Tibial nerve (tissue), 4 donors: ENCODE results near the gene MIEF1. TPM values are rescaled to one million over a fixed set of nuclear protein-coding genes. Genes with fewer than 3 reads are reported as not detected.

Experiments used
- DNase-seq, 2 donors: peaks; one replicate each; pipeline ENCODE4 v3.0.0-alpha.2; 2019; ENCODE audit warnings: low spot score in 2 of 2
- H3K27ac ChIP-seq, 4 donors: fragments of 200-600 bp; sonication (generic) in 3 of 4; one replicate each; pipeline ENCODE4 v1.5.1; 2017 to 2019; ENCODE audit warnings: mild to moderate bottlenecking in 1 of 4
- H3K27me3 ChIP-seq, 2 donors: fragments of 200-600 bp; sonication (generic) in 1 of 2; one replicate each; pipeline versions ENCODE4 v1.5.1 to v1.6.0; 2017 to 2019
- H3K36me3 ChIP-seq, 3 donors: fragments of 200-600 bp; sonication (generic); one replicate each; pipeline ENCODE4 v1.5.1; 2018 to 2019
- H3K4me1 ChIP-seq, 4 donors: fragments of 200-600 bp; sonication (generic) in 3 of 4; one replicate each; pipeline ENCODE4 v1.5.1; 2017 to 2019
- H3K4me3 ChIP-seq, 4 donors: fragments of 200-600 bp; sonication (generic) in 3 of 4; one replicate each; pipeline ENCODE4 v1.5.1; 2017 to 2019; ENCODE audit warnings: mild to moderate bottlenecking in 1 of 4, moderate library complexity in 1 of 4
- H3K9me3 ChIP-seq, 4 donors: fragments of 200-600 bp; sonication (generic) in 3 of 4; one replicate each; pipeline ENCODE4 v1.5.1; 2017 to 2019
- EP300 ChIP-seq, 2 donors: sonication (generic); formaldehyde crosslinking; IDR thresholded peaks; one replicate each; pipeline ENCODE4 v1.6.1; 2017; ENCODE audit warnings: antibody characterized with exemption in 2 of 2, mild to moderate bottlenecking in 1 of 2
- POLR2A ChIP-seq, 2 donors: fragments of 450-650 bp; IDR thresholded peaks; one replicate each; pipeline ENCODE4 v1.6.1; 2017; ENCODE audit warnings: antibody characterized with exemption in 2 of 2, mild to moderate bottlenecking in 2 of 2, moderate library complexity in 2 of 2
- WGBS, 2 donors: methylation state at CpG; one replicate each; pipeline ENCODE4 v1.1.5; 2018; 5-methylcytosine and 5-hydroxymethylcytosine counted together
- total RNA-seq, 4 donors: library from RNA; depleted of rRNA; stranded (reverse); fragments of >200 nt; gene quantifications; one replicate each; pipeline ENCODE4 v1.1.0, GENCODE V29; 2016
- TF ChIP-seq, protein P1 (sequence below), 5 experiments: fragments of 200-600 bp in 3 of 5; fragments of 450-650 bp in 2 of 5; sonication (generic) in 3 of 5; IDR thresholded peaks; one replicate each; pipeline ENCODE4 v1.5.1; 2016 to 2019; ENCODE audit warnings: antibody characterized with exemption in 5 of 5, mild to moderate bottlenecking in 3 of 5, moderate library complexity in 2 of 5

The MIEF1 gene
- total RNA-seq, 4 donors from 2014 or later, result 18.0 to 38.2 (median 26.9) TPM

DNA sequence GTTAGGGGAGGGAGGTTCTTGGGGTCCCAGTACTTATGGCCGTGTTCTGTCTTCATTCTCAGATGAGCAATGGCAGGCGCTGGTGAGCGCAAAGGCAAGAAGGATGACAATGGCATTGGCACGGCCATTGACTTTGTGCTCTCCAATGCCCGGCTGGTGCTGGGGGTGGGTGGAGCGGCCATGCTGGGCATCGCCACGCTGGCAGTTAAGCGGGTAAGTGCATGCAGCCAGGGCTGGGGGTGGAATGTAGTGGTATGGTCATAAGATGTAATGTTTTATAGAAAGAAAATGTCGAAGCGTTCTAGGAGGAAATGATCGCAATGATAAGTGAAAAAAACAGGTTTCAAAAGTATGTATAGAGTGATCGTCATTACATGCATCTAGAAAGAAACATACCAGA lies 9.1 kb downstream of the MIEF1 start:
- peaks cover 4 to 98% (median 32%) of the 10 kb centered on the region in 3 donors for H3K36me3 ChIP-seq
- H3K27me3 ChIP-seq, result no peaks in the 10 kb centered on the region
- 92 to 94% methylated on average over 13 of the region's 13 CpGs for WGBS, 2 donors
- DNase-seq, result no peak
- H3K4me3 ChIP-seq, result no peak overlapping the region
- TF ChIP-seq POLR2A (IDR thresholded peaks at IDR 0.05), result no peak
- TF ChIP-seq EP300 (IDR thresholded peaks at IDR 0.05), result no peak
- TF ChIP-seq, protein P1, sequence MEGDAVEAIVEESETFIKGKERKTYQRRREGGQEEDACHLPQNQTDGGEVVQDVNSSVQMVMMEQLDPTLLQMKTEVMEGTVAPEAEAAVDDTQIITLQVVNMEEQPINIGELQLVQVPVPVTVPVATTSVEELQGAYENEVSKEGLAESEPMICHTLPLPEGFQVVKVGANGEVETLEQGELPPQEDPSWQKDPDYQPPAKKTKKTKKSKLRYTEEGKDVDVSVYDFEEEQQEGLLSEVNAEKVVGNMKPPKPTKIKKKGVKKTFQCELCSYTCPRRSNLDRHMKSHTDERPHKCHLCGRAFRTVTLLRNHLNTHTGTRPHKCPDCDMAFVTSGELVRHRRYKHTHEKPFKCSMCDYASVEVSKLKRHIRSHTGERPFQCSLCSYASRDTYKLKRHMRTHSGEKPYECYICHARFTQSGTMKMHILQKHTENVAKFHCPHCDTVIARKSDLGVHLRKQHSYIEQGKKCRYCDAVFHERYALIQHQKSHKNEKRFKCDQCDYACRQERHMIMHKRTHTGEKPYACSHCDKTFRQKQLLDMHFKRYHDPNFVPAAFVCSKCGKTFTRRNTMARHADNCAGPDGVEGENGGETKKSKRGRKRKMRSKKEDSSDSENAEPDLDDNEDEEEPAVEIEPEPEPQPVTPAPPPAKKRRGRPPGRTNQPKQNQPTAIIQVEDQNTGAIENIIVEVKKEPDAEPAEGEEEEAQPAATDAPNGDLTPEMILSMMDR (IDR thresholded peaks at IDR 0.05), result no peak
- H3K27ac ChIP-seq, result no peak overlapping the region
- no peaks in the 10 kb centered on the region for H3K9me3 ChIP-seq
- H3K4me1 ChIP-seq, result peaks cover 0 to 17% (median 0%) of the 10 kb centered on the region in 4 donors

DNA sequence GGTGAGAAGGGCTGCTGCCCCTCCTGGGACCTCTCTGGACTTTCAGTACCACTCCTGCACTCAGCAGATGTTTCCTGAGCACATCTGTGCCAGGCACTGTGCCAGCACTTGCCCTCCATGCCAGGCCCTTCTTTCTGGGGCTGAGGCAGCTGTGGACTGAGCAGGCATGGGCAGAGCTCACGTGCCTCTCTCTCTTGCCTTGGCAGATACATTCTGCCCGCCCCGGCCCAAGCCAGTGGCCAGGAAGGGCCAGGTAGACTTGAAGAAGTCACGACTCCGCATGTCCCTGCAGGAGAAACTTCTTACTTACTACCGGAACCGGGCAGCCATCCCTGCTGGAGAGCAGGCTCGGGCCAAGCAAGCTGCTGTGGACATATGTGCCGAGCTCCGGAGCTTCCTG lies 9.9 kb downstream of the MIEF1 start:
- TF ChIP-seq POLR2A (IDR thresholded peaks at IDR 0.05) (no peak), EP300 (IDR thresholded peaks at IDR 0.05) (no peak)
- TF ChIP-seq, protein P1 (IDR thresholded peaks at IDR 0.05), result no peak
- no peaks in the 10 kb centered on the region for H3K9me3 ChIP-seq
- H3K27me3 ChIP-seq, result no peaks in the 10 kb centered on the region
- DNase-seq, result no peak
- no peak overlapping the region for H3K27ac ChIP-seq
- peaks cover 4 to 97% (median 32%) of the 10 kb centered on the region in 3 donors for H3K36me3 ChIP-seq
- 86 to 92% methylated on average over 10 of the region's 10 CpGs for WGBS, 2 donors
- peaks cover 0 to 11% (median 0%) of the 10 kb centered on the region in 4 donors for H3K4me1 ChIP-seq
- H3K4me3 ChIP-seq, result no peak overlapping the region

DNA sequence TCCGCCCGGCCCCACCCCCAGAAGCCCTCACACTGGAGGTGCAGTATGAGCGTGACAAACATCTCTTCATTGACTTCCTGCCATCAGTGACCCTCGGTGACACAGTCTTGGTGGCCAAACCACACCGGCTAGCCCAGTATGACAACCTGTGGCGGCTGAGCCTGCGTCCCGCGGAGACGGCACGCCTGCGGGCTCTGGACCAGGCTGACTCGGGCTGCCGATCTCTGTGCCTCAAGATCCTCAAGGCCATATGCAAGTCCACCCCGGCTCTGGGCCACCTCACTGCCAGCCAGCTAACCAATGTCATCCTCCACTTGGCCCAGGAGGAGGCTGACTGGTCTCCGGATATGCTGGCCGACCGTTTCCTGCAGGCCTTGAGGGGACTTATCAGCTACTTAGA lies 11.7 kb downstream of the MIEF1 start:
- Histone ChIP-seq H3K36me3 (peaks cover 4 to 84% (median 32%) of the 10 kb centered on the region in 3 donors), H3K4me1 (peaks cover 0 to 20% (median 8%) of the 10 kb centered on the region in 4 donors), H3K27me3 (no peaks in the 10 kb centered on the region), H3K4me3 (no peak overlapping the region), H3K27ac (no peak overlapping the region), H3K9me3 (no peaks in the 10 kb centered on the region)
- WGBS, 2 donors, result 84 to 91% methylated on average over 17 of the region's 18 CpGs
- no peak for DNase-seq
- no peak for TF ChIP-seq POLR2A (IDR thresholded peaks at IDR 0.05)
- TF ChIP-seq EP300 (IDR thresholded peaks at IDR 0.05), result no peak
- TF ChIP-seq, protein P1 (IDR thresholded peaks at IDR 0.05), result no peak

DNA sequence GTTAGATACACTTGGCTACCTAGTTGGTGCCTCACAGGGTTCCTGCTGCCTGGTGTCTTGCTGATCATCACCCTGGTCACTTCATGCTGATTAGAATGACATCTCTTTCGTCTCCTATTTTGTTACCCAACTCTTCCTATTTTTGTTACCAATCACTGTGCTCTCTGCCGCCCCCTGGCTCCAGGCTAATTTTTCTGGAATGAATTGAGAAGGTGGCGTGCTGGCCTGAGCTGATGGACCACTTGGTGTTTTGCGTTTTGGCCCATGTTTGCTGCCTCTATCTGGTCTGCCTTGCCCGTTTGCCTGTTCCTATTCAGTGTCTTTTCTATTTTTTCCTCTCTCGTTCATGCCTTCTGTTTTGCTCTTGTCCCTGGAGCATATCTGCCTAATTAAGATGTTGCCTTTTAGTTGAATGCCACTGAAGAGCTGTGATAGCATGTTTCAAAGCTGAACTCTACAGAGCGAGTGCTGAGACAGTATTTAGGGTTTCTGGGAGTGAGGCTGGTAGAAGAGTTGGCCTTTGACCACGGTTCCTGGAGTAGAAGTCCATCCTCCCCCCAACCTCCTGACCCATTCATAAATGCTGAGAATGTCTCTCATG lies 12.4 kb downstream of the MIEF1 start:
- no peak for TF ChIP-seq POLR2A (IDR thresholded peaks at IDR 0.05)
- no peak for TF ChIP-seq EP300 (IDR thresholded peaks at IDR 0.05)
- TF ChIP-seq, protein P1 (IDR thresholded peaks at IDR 0.05), result peak; percentile 67 to 77 (median 68)

DNA sequence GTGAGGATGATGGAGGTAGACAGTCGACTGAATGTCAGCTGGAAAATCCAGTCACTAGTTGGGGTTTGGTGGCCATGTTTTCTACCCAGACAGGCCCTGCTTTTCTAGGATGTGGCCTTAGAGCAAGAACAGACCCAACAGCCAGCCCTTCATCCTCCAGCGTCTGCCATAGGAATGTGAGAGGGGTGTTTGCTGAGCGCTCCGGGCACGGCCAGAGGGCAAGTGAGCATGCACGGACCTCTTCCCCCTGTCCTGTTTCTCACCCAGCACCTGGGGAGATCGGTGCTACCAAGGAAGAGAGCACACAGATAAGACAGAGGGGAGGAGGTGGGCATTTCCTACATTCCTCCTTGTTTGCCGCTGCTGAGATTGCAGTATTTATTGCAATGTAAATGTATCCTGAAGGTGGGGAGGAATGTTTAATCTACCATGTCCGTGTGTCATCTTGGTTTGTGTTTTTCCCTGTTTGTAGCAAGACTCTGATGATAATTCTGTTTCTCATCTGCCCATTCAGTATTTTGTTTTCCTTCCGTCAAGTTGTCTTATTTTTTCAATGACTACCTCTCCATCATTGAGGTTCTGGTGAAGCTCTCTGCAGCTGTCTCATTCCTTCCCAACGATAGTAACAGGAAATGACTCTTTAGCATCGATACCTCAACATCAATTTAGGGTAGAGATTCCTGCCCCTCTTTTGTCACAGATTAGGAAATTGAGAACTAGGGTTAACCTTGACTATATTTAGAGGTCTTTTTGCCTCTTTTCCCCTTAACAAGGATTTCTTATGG lies 13.4 kb downstream of the MIEF1 start:
- no peak overlapping the region for H3K4me3 ChIP-seq
- no peaks in the 10 kb centered on the region for H3K9me3 ChIP-seq
- 84 to 87% methylated on average over 12 of the region's 12 CpGs for WGBS, 2 donors
- no peak for DNase-seq
- peaks cover 0 to 28% (median 13%) of the 10 kb centered on the region in 4 donors for H3K4me1 ChIP-seq
- H3K27me3 ChIP-seq, result no peaks in the 10 kb centered on the region
- H3K36me3 ChIP-seq, result peaks cover 4 to 67% (median 27%) of the 10 kb centered on the region in 3 donors
- no peak overlapping the region for H3K27ac ChIP-seq
- TF ChIP-seq POLR2A (IDR thresholded peaks at IDR 0.05) (no peak), EP300 (IDR thresholded peaks at IDR 0.05) (no peak)
- TF ChIP-seq, protein P1 (IDR thresholded peaks at IDR 0.05), result no peak

More for the DNA sequence above, 12.4 kb downstream of the MIEF1 start:
- DNase-seq, result peak; percentile 72 to 93
- no peak overlapping the region for H3K27ac ChIP-seq
- WGBS, 2 donors, result 30 to 35% methylated on average over 8 of the region's 8 CpGs
- peaks cover 4 to 77% (median 32%) of the 10 kb centered on the region in 3 donors for H3K36me3 ChIP-seq
- peaks cover 0 to 27% (median 13%) of the 10 kb centered on the region in 4 donors for H3K4me1 ChIP-seq
- no peak overlapping the region for H3K4me3 ChIP-seq
- H3K9me3 ChIP-seq, result no peaks in the 10 kb centered on the region
- no peaks in the 10 kb centered on the region for H3K27me3 ChIP-seq
